Sigmoid colon (tissue), 7 donors: ENCODE data around the gene HBM. TPM values are rescaled to one million over a fixed set of nuclear protein-coding genes. Genes with fewer than 3 reads are reported as not detected.

ENCODE experiments used
- DNase-seq: peaks from one replicate; pipeline ENCODE4 v3.0.0-alpha.2; 2019
- H3K27ac ChIP-seq, 4 donors: fragments of 200-600 bp; sonication (generic); one replicate each; pipeline ENCODE4 v1.5.1; 2016 to 2019; ENCODE audit warnings: mild to moderate bottlenecking in 1 of 4
- H3K27me3 ChIP-seq, 3 donors: fragments of 200-600 bp; sonication (generic); one replicate each; pipeline ENCODE4 v1.5.1; 2019; ENCODE audit warnings: mild to moderate bottlenecking in 1 of 3
- H3K36me3 ChIP-seq, 4 donors: fragments of 200-600 bp; sonication (generic); one replicate each; pipeline ENCODE4 v1.5.1; 2016 to 2019
- H3K4me1 ChIP-seq, 4 donors: fragments of 200-600 bp; sonication (generic); one replicate each; pipeline ENCODE4 v1.5.1; 2017 to 2019
- H3K4me3 ChIP-seq, 4 donors: fragments of 200-600 bp; sonication (generic); one replicate each; pipeline ENCODE4 v1.5.1; 2017 to 2019; ENCODE audit warnings: mild to moderate bottlenecking in 2 of 4, moderate library complexity in 1 of 4
- H3K9me3 ChIP-seq, 4 donors: fragments of 200-600 bp in 3 of 4; sonication (generic) in 3 of 4; one replicate each; pipeline versions ENCODE4 v1.5.1 to v1.6.1; 2013 to 2019
- CTCF ChIP-seq, 4 experiments: fragments of 450-650 bp in 3 of 4; fragments of 200-600 bp in 1 of 4; IDR thresholded peaks; one replicate each; pipeline ENCODE4 v1.5.1; 2016 to 2019; ENCODE audit warnings: antibody characterized with exemption in 4 of 4, mild to moderate bottlenecking in 3 of 4, moderate library complexity in 2 of 4
- EP300 ChIP-seq, 4 donors: sonication (generic); formaldehyde crosslinking; IDR thresholded peaks; one replicate each; pipeline ENCODE4 v1.6.1; 2017; ENCODE audit warnings: antibody characterized with exemption in 4 of 4
- POLR2A ChIP-seq, 2 donors: fragments of 450-650 bp; IDR thresholded peaks; one replicate each; pipeline ENCODE4 v1.6.1; 2016; ENCODE audit warnings: antibody characterized with exemption in 2 of 2, mild to moderate bottlenecking in 2 of 2, moderate library complexity in 2 of 2
- POLR2AphosphoS5 ChIP-seq, 4 donors: sonication (generic); formaldehyde crosslinking; IDR thresholded peaks; one replicate each; pipeline ENCODE4 v1.6.1; 2017; ENCODE audit warnings: antibody characterized with exemption in 4 of 4
- WGBS, 2 donors: extraction: QIAGEN DNeasy Blood & Tissue Kit; methylation state at CpG; one replicate each; pipeline ENCODE4 v1.1.7; 2013; 5-methylcytosine and 5-hydroxymethylcytosine counted together
- intact Hi-C: fragments of 100-400 bp; cut with DNase I; formaldehyde crosslinking; loops from one replicate; pipeline ENCODE4 v1.15.1; 2023
- polyA plus RNA-seq, 3 donors: library from polyadenylated mRNA; stranded (reverse); fragments of 200-250 nt; gene quantifications; one replicate each; pipeline ENCODE4 v1.2.3, GENCODE V29; 2013
- total RNA-seq, 4 donors: library from RNA; depleted of rRNA; stranded (reverse); fragments of >200 nt; gene quantifications; one replicate each; pipeline ENCODE4 v1.1.0, GENCODE V29; 2016
- donor health status: healthy with polysubstance abuse.
- donor health status: Bipolar disorder and iron deficiency.
- donor health status: healthy.

The HBM gene
- not detected for total RNA-seq
- polyA plus RNA-seq = not detected

- H3K36me3 ChIP-seq = no peaks in the 10 kb centered on the region
- peak within 1 kb of the TSS in 1 of 4 donors; percentile 16 for H3K4me3 ChIP-seq
- no peak for TF ChIP-seq EP300 (IDR thresholded peaks at IDR 0.05)
- intact Hi-C loops = no loop called here
- no peak within 1 kb of the TSS for H3K27ac ChIP-seq
- H3K9me3 ChIP-seq = no peaks in the 10 kb centered on the region
- H3K4me1 ChIP-seq = peaks cover 0 to 19% (median 17%) of the 10 kb centered on the region in 4 donors
- DNase-seq = no peak
- 4% methylated on average over 75 of the region's 75 CpGs for WGBS, 2 donors
- H3K27me3 ChIP-seq = peaks cover 32 to 69% (median 60%) of the 10 kb centered on the region in 3 donors
Measured at GRCh38 chr16:165539-166374, at the start of gene HBM. Gene HBM, plus strand, starts transcription at chr16:165978. Its CDS starts 20 bp downstream, at chr16:165998.

GRCh38 chr16:116015-116414, 49.8 kb upstream of the HBM start:
- TF ChIP-seq POLR2A (IDR thresholded peaks at IDR 0.05) = no peak
- TF ChIP-seq EP300 (IDR thresholded peaks at IDR 0.05) = no peak
- TF ChIP-seq CTCF (IDR thresholded peaks at IDR 0.05) = no peak
- Histone ChIP-seq H3K36me3 (peaks cover 3 to 29% (median 8%) of the 10 kb centered on the region in 4 donors), H3K4me1 (peaks cover 0 to 13% (median 10%) of the 10 kb centered on the region in 4 donors), H3K4me3 (no peak overlapping the region), H3K27me3 (no peaks in the 10 kb centered on the region), H3K27ac (no peak overlapping the region), H3K9me3 (no peaks in the 10 kb centered on the region)
- 66 to 74% methylated on average over 7 of the region's 7 CpGs for WGBS, 2 donors
- DNase-seq = no peak
- intact Hi-C loops = no loop called here

GRCh38 chr16:117379-118365, 48.1 kb upstream of the HBM start:
- DNase-seq = no peak
- Histone ChIP-seq H3K27me3 (no peaks in the 10 kb centered on the region), H3K4me1 (peaks cover 0 to 13% (median 10%) of the 10 kb centered on the region in 4 donors), H3K27ac (no peak overlapping the region), H3K4me3 (no peak overlapping the region), H3K36me3 (peaks cover 0 to 13% (median 0%) of the 10 kb centered on the region in 4 donors), H3K9me3 (no peaks in the 10 kb centered on the region)
- TF ChIP-seq EP300 (IDR thresholded peaks at IDR 0.05) (no peak), CTCF (IDR thresholded peaks at IDR 0.05) (peak in 3 of 4 experiments; percentile 41 to 46 (median 45)), POLR2A (IDR thresholded peaks at IDR 0.05) (no peak)
- intact Hi-C loops = no loop called here
- 42 to 62% methylated on average over 19 of the region's 19 CpGs for WGBS, 2 donors

- Histone ChIP-seq H3K27ac (no peak overlapping the region), H3K9me3 (no peaks in the 10 kb centered on the region), H3K4me1 (peaks cover 0 to 11% (median 3%) of the 10 kb centered on the region in 4 donors), H3K36me3 (peaks cover 0 to 18% (median 0%) of the 10 kb centered on the region in 4 donors), H3K27me3 (no peaks in the 10 kb centered on the region), H3K4me3 (no peak overlapping the region)
- DNase-seq = no peak
- 58 to 83% methylated on average over 2 of the region's 2 CpGs for WGBS, 2 donors
- TF ChIP-seq POLR2A (IDR thresholded peaks at IDR 0.05) = no peak
- TF ChIP-seq CTCF (IDR thresholded peaks at IDR 0.05) = no peak
- no peak for TF ChIP-seq POLR2AphosphoS5 (IDR thresholded peaks at IDR 0.05)
- TF ChIP-seq EP300 (IDR thresholded peaks at IDR 0.05) = no peak
- intact Hi-C loops = no loop called here
Measured at GRCh38 chr16:118857-119256, 46.9 kb upstream of the HBM start.

- no peak for TF ChIP-seq CTCF (IDR thresholded peaks at IDR 0.05)
- no peak for TF ChIP-seq POLR2AphosphoS5 (IDR thresholded peaks at IDR 0.05)
- no peak for TF ChIP-seq EP300 (IDR thresholded peaks at IDR 0.05)
- TF ChIP-seq POLR2A (IDR thresholded peaks at IDR 0.05) = no peak
- intact Hi-C loops = no loop called here
- DNase-seq = no peak
- Histone ChIP-seq H3K9me3 (no peaks in the 10 kb centered on the region), H3K4me1 (peaks cover 0 to 11% (median 3%) of the 10 kb centered on the region in 4 donors), H3K4me3 (no peak overlapping the region), H3K27me3 (no peaks in the 10 kb centered on the region), H3K27ac (no peak overlapping the region), H3K36me3 (peaks cover 0 to 20% (median 0%) of the 10 kb centered on the region in 4 donors)
- 94 to 95% methylated on average over 5 of the region's 5 CpGs for WGBS, 2 donors
Measured at GRCh38 chr16:119295-119694, 46.5 kb upstream of the HBM start.
